Esophagus squamous epithelium (tissue), 5 donors: ENCODE data around the gene TPST1. TPM values are rescaled to one million over a fixed set of nuclear protein-coding genes. Genes with fewer than 3 reads are reported as not detected.
A peak's percentile ranks its signal among the peaks of the same experiment; 100 is the strongest.

Experiments
- DNase-seq: peaks from one replicate; lab custom pipeline; 2025; lab: John Stamatoyannopoulos, UW
- H3K27ac ChIP-seq, 4 donors: fragments of 200-600 bp; sonication (generic); one replicate each; pipeline ENCODE4 v1.5.1; 2016 to 2019; ENCODE audit warnings: mild to moderate bottlenecking in 1 of 4
- H3K27me3 ChIP-seq, 4 donors: fragments of 200-600 bp; sonication (generic); 1 replicate in 3 of 4; 2 replicates in 1 of 4; pipeline versions ENCODE4 v1.5.1 to v1.6.0; 2017 to 2021; ENCODE audit warnings: antibody characterized with exemption in 1 of 4
- H3K36me3 ChIP-seq, 3 donors: fragments of 200-600 bp; sonication (generic); one replicate each; pipeline ENCODE4 v1.5.1; 2016 to 2019
- H3K4me1 ChIP-seq, 3 donors: fragments of 200-600 bp; sonication (generic); one replicate each; pipeline ENCODE4 v1.5.1; 2017 to 2019
- H3K4me3 ChIP-seq, 4 donors: fragments of 200-600 bp; sonication (generic); 1 replicate in 3 of 4; 2 replicates in 1 of 4; pipeline ENCODE4 v1.5.1; 2016 to 2019; ENCODE audit warnings: mild to moderate bottlenecking in 2 of 4, moderate library complexity in 1 of 4
- H3K9me3 ChIP-seq, 3 donors: fragments of 200-600 bp; sonication (generic); one replicate each; pipeline ENCODE4 v1.5.1; 2016 to 2019
- POLR2A ChIP-seq, 4 donors: fragments of 450-650 bp; IDR thresholded peaks; one replicate each; pipeline ENCODE4 v1.6.1; 2017; ENCODE audit warnings: antibody characterized with exemption in 4 of 4, mild to moderate bottlenecking in 4 of 4, moderate library complexity in 3 of 4
- WGBS, 2 donors: methylation state at CpG; one replicate each; pipeline ENCODE4 v1.1.5; 2018; 5-methylcytosine and 5-hydroxymethylcytosine counted together
- intact Hi-C: fragments of 100-400 bp; cut with DNase I; formaldehyde crosslinking; loops from one replicate; pipeline ENCODE4 v1.15.0; 2022
- total RNA-seq, 4 donors: library from RNA; depleted of rRNA; stranded (reverse); fragments of >200 nt; gene quantifications; one replicate each; pipeline ENCODE4 v1.1.0, GENCODE V29; 2016
- TF ChIP-seq, protein P1 (sequence below), 6 experiments: fragments of 450-650 bp in 4 of 6; fragments of 200-600 bp in 2 of 6; sonication (generic) in 2 of 6; IDR thresholded peaks; one replicate each; pipeline ENCODE4 v1.5.1; 2016 to 2019; ENCODE audit warnings: antibody characterized with exemption in 6 of 6, mild to moderate bottlenecking in 4 of 6, moderate library complexity in 4 of 6
- donor health status: DM: yes; HTN: yes; CAD: no.

Gene TPST1
- total RNA-seq, 4 donors from 2014 or later, result 10.2 to 23.1 (median 17.1) TPM

DNA sequence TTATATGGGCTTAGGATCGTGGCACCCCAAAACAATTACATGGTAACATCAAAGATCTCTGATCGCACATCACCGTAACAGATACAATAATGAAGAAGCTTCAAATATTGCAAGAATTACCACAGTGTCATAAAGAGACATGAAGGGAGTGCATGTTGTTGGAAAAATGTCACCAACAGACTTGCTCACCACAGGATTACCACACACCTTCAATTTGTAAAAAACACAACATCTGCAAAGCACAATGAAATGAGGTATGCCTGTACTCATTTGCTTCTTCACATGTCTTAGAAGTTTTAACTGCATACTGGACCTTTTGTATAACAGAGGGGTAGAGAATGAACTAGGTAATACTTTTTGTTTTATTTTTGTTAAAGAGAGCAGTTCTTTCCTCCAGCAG, 96.6 kb downstream of the TPST1 start:
- intact Hi-C loops, result no loop called here
- 88 to 96% methylated on average over 3 of the region's 3 CpGs for WGBS, 2 donors
- no peaks in the 10 kb centered on the region for H3K27me3 ChIP-seq
- H3K9me3 ChIP-seq, result peaks cover 0 to 11% (median 7%) of the 10 kb centered on the region in 3 donors
- no peak for DNase-seq
- H3K27ac ChIP-seq, result peak overlapping the region in 2 of 4 donors; percentile 22 to 83
- H3K36me3 ChIP-seq, result no peaks in the 10 kb centered on the region
- no peak overlapping the region for H3K4me3 ChIP-seq
- H3K4me1 ChIP-seq, result peaks cover 24 to 78% (median 43%) of the 10 kb centered on the region in 3 donors
- TF ChIP-seq, protein P1, sequence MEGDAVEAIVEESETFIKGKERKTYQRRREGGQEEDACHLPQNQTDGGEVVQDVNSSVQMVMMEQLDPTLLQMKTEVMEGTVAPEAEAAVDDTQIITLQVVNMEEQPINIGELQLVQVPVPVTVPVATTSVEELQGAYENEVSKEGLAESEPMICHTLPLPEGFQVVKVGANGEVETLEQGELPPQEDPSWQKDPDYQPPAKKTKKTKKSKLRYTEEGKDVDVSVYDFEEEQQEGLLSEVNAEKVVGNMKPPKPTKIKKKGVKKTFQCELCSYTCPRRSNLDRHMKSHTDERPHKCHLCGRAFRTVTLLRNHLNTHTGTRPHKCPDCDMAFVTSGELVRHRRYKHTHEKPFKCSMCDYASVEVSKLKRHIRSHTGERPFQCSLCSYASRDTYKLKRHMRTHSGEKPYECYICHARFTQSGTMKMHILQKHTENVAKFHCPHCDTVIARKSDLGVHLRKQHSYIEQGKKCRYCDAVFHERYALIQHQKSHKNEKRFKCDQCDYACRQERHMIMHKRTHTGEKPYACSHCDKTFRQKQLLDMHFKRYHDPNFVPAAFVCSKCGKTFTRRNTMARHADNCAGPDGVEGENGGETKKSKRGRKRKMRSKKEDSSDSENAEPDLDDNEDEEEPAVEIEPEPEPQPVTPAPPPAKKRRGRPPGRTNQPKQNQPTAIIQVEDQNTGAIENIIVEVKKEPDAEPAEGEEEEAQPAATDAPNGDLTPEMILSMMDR (IDR thresholded peaks at IDR 0.05), result no peak
- no peak for TF ChIP-seq POLR2A (IDR thresholded peaks at IDR 0.05)

- Histone ChIP-seq H3K4me1 (peaks cover 19 to 81% (median 35%) of the 10 kb centered on the region in 3 donors), H3K27ac (peak overlapping the region; percentile 0 to 85 (median 75)), H3K9me3 (peaks cover 0 to 6% (median 3%) of the 10 kb centered on the region in 3 donors), H3K4me3 (no peak overlapping the region), H3K36me3 (no peaks in the 10 kb centered on the region), H3K27me3 (no peaks in the 10 kb centered on the region)
- TF ChIP-seq, protein P1 (IDR thresholded peaks at IDR 0.05), result no peak
- no peak for TF ChIP-seq POLR2A (IDR thresholded peaks at IDR 0.05)
- DNase-seq, result no peak
- intact Hi-C loops, result no loop called here
- 45 to 61% methylated on average over 8 of the region's 8 CpGs for WGBS, 2 donors
These were observed 98.5 kb downstream of the TPST1 start for GRCh38 chr7:66303454-66304155.

- DNase-seq, result no peak
- Histone ChIP-seq H3K9me3 (no peaks in the 10 kb centered on the region), H3K27ac (peak overlapping the region in 3 of 4 donors; percentile 67 to 85 (median 83)), H3K36me3 (no peaks in the 10 kb centered on the region), H3K4me3 (no peak overlapping the region), H3K4me1 (peaks cover 19 to 91% (median 38%) of the 10 kb centered on the region in 3 donors), H3K27me3 (no peaks in the 10 kb centered on the region)
- 81 to 82% methylated on average over 4 of the region's 4 CpGs for WGBS, 2 donors
- TF ChIP-seq, protein P1 (IDR thresholded peaks at IDR 0.05), result no peak
- TF ChIP-seq POLR2A (IDR thresholded peaks at IDR 0.05), result no peak
- intact Hi-C loops, result no loop called here
These were observed 99.4 kb downstream of the TPST1 start for GRCh38 chr7:66304536-66304935.

DNA sequence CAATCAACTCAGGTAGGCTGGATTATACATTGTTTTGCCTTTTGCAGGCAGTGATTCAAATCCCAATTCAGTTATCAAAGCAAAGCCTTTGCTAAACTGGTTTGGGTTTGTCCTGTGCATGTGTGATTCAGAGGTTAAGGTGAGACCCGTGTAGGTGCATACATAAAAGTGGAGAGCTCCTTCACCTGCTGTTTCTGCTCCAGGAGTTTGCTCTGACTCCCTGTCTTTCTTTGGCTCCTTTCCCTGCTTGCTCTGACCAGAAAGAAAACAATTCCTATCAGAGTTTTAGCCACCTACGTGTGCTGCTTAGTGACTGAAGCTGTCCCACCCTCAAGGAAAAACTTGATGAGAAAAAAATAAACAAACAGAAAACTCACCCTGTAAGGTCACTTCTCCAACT, 101.1 kb downstream of the TPST1 start:
- peaks cover 19 to 96% (median 43%) of the 10 kb centered on the region in 3 donors for H3K4me1 ChIP-seq
- H3K36me3 ChIP-seq, result no peaks in the 10 kb centered on the region
- no peak for TF ChIP-seq POLR2A (IDR thresholded peaks at IDR 0.05)
- TF ChIP-seq, protein P1 (IDR thresholded peaks at IDR 0.05), result no peak
- intact Hi-C loops, result no loop called here
- WGBS, 2 donors, result 35 to 41% methylated on average over 2 of the region's 2 CpGs
- H3K4me3 ChIP-seq, result no peak overlapping the region
- H3K27me3 ChIP-seq, result no peaks in the 10 kb centered on the region
- H3K27ac ChIP-seq, result peak overlapping the region; percentile 42 to 85 (median 78)
- DNase-seq, result no peak
- H3K9me3 ChIP-seq, result no peaks in the 10 kb centered on the region

GRCh38 chr7:66307591-66308215, 102.6 kb downstream of the TPST1 start:
- intact Hi-C loops, result no loop called here
- Histone ChIP-seq H3K27ac (peak overlapping the region in 3 of 4 donors; percentile 7 to 85 (median 83)), H3K4me1 (peaks cover 19 to 84% (median 36%) of the 10 kb centered on the region in 3 donors), H3K36me3 (no peaks in the 10 kb centered on the region), H3K27me3 (no peaks in the 10 kb centered on the region), H3K4me3 (no peak overlapping the region), H3K9me3 (no peaks in the 10 kb centered on the region)
- no peak for DNase-seq
- WGBS, 2 donors, result 80 to 86% methylated on average over 5 of the region's 5 CpGs
- TF ChIP-seq, protein P1 (IDR thresholded peaks at IDR 0.05), result no peak
- TF ChIP-seq POLR2A (IDR thresholded peaks at IDR 0.05), result no peak
